ENCODE measurements around the gene AKIRIN2. TPM values are rescaled to one million over a fixed set of nuclear protein-coding genes. Genes with fewer than 3 reads are reported as not detected.

The AKIRIN2 gene
- total RNA-seq, 2 donors from 2014 or later = 30.2 to 48.3 TPM

Other genes starting within 250 kb of the AKIRIN2 start
- 10 to 100 TPM; 38.0 to 55.3 TPM for gene SLC35A1, start 229.3 kb downstream of the AKIRIN2 start, total RNA-seq
- gene RARS2, start 112.2 kb downstream of the AKIRIN2 start, total RNA-seq = 10 to 100 TPM; 24.7 to 28.2 TPM
- 10 to 100 TPM; 14.0 to 16.4 TPM for gene ORC3, start 112.1 kb downstream of the AKIRIN2 start, total RNA-seq